Gastroesophageal sphincter (tissue), 3 donors: ENCODE data around the gene VMAC.

Experiments used
- EP300 ChIP-seq: sonication (generic); formaldehyde crosslinking; IDR thresholded peaks from one replicate; pipeline ENCODE4 v1.6.1; 2017; ENCODE audit warnings: antibody characterized with exemption, mild to moderate bottlenecking
- POLR2A ChIP-seq, 2 donors: fragments of 450-650 bp; IDR thresholded peaks; one replicate each; pipeline ENCODE4 v1.6.1; 2017; ENCODE audit warnings: antibody characterized with exemption in 2 of 2, mild to moderate bottlenecking in 2 of 2, moderate library complexity in 1 of 2
- TF ChIP-seq, protein P1 (sequence below), 4 experiments: fragments of 200-600 bp in 2 of 4; fragments of 450-650 bp in 2 of 4; sonication (generic) in 1 of 4; IDR thresholded peaks; one replicate each; pipeline ENCODE4 v1.5.1; 2017 to 2019; ENCODE audit warnings: antibody characterized with exemption in 4 of 4, mild to moderate bottlenecking in 2 of 4, moderate library complexity in 2 of 4

- TF ChIP-seq POLR2A (IDR thresholded peaks at IDR 0.05) (no peak), EP300 (no peak)
- TF ChIP-seq, protein P1, sequence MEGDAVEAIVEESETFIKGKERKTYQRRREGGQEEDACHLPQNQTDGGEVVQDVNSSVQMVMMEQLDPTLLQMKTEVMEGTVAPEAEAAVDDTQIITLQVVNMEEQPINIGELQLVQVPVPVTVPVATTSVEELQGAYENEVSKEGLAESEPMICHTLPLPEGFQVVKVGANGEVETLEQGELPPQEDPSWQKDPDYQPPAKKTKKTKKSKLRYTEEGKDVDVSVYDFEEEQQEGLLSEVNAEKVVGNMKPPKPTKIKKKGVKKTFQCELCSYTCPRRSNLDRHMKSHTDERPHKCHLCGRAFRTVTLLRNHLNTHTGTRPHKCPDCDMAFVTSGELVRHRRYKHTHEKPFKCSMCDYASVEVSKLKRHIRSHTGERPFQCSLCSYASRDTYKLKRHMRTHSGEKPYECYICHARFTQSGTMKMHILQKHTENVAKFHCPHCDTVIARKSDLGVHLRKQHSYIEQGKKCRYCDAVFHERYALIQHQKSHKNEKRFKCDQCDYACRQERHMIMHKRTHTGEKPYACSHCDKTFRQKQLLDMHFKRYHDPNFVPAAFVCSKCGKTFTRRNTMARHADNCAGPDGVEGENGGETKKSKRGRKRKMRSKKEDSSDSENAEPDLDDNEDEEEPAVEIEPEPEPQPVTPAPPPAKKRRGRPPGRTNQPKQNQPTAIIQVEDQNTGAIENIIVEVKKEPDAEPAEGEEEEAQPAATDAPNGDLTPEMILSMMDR (IDR thresholded peaks at IDR 0.05) = no peak
Observed at GRCh38 chr19:5896365-5897076, 8.2 kb upstream of the VMAC start.
